GM21447 (cell line): ENCODE data around the gene NEDD4L.
"Not testable (repeated sequence)": the region's sequence is repeated elsewhere in the genome, so short reads cannot be mapped to it uniquely, and the experiment has no call there.

Source experiments
- ATAC-seq: cut with Tn5 transposase; IDR thresholded peaks from one replicate; pipeline ENCODE4 v1.9.1; 2021; ENCODE audit not compliant: unreplicated experiment

NEDD4L gene

GRCh38 chr18:58407649-58408407, 363.8 kb downstream of the NEDD4L start:
- ATAC-seq, result no peak

GRCh38 chr18:58408665-58409064, 364.6 kb downstream of the NEDD4L start:
- no peak for ATAC-seq

GRCh38 chr18:58409802-58410445, 365.9 kb downstream of the NEDD4L start:
- ATAC-seq, result no peak

- ATAC-seq, result no peak
Observed at GRCh38 chr18:58411323-58411722, 367.3 kb downstream of the NEDD4L start.

GRCh38 chr18:58412844-58413666, 369.0 kb downstream of the NEDD4L start:
- ATAC-seq, result no peak

- ATAC-seq, result no peak
Observed at GRCh38 chr18:58413667-58414628, 369.9 kb downstream of the NEDD4L start.

- ATAC-seq, result no peak
Observed at GRCh38 chr18:58416014-58416703, 372.1 kb downstream of the NEDD4L start.

- no peak for ATAC-seq
Observed at GRCh38 chr18:58416704-58417683, 373.0 kb downstream of the NEDD4L start.

GRCh38 chr18:58417752-58418151, 373.7 kb downstream of the NEDD4L start:
- ATAC-seq, result no peak

GRCh38 chr18:58418361-58418760, 374.3 kb downstream of the NEDD4L start:
- ATAC-seq, result no peak

- ATAC-seq, result no peak
Observed at GRCh38 chr18:58419587-58420199, 375.7 kb downstream of the NEDD4L start.

- ATAC-seq, result no peak
Observed at GRCh38 chr18:58426611-58427010, 382.6 kb downstream of the NEDD4L start.

- no peak for ATAC-seq
Observed at GRCh38 chr18:58427321-58427720, 383.3 kb downstream of the NEDD4L start.

- ATAC-seq, result no peak
Observed at GRCh38 chr18:58429442-58429841, 385.4 kb downstream of the NEDD4L start.

- no peak for ATAC-seq
Observed at GRCh38 chr18:58431215-58431614, 387.2 kb downstream of the NEDD4L start.

GRCh38 chr18:58432050-58432727, 388.2 kb downstream of the NEDD4L start:
- no peak for ATAC-seq

- not testable (repeated sequence) for ATAC-seq
Observed at GRCh38 chr18:58435221-58436005, 391.4 kb downstream of the NEDD4L start.
